IMR-90 (cell line): ENCODE results near the gene ZFHX3. TPM values are rescaled to one million over a fixed set of nuclear protein-coding genes. Genes with fewer than 3 reads are reported as not detected.
A peak's percentile ranks its signal among the peaks of the same experiment; 100 is the strongest.

Experiments
- ATAC-seq: fragments of 200-7000 bp; cut with Tn5 transposase; 2 replicates; pipeline ENCODE4 v1.9.1; 2020; ENCODE audit warnings: low read depth, mild to moderate bottlenecking, moderate library complexity
- BruUV-seq: library from RNA; stranded (reverse); fragments of 400-500 nt; replicated peaks from 2 replicates; lab custom pipeline; 2021; lab: Mats Ljungman, UMichigan
- CTCF ChIA-PET: fragments of 300-600 bp; formaldehyde crosslinking; extraction: SDS; loops from one replicate; lab custom pipeline; 2021; ENCODE audit warnings: antibody characterized with exemption; lab: Yijun Ruan, JAX
- POLR2A ChIA-PET: fragments of 300-600 bp; sonication (Branson Sonifier 250); formaldehyde crosslinking; loops from one replicate; lab custom pipeline; 2022; ENCODE audit warnings: antibody characterized with exemption; ENCODE audit not compliant: unreplicated experiment; lab: Charles Lee
- DNase-seq: peaks from one replicate; pipeline ENCODE4 v3.0.0; 2013
- H2AFZ ChIP-seq: replicated peaks from 2 replicates; pipeline ENCODE3; 2013; ENCODE audit warnings: low read length, mild to moderate bottlenecking; ENCODE audit not compliant: poor library complexity
- H2AK5ac ChIP-seq: 2 replicates; pipeline ENCODE4 v1.6.1; 2013; ENCODE audit warnings: low read depth, low read length, inconsistent platforms
- H2AK9ac ChIP-seq: replicated peaks from 2 replicates; pipeline ENCODE3; 2013; ENCODE audit warnings: mild to moderate bottlenecking, low read depth, low read length, moderate library complexity; ENCODE audit not compliant: poor library complexity
- H2BK120ac ChIP-seq: 2 replicates; pipeline ENCODE4 v1.6.1; 2013; ENCODE audit warnings: low read depth, low read length, inconsistent platforms
- H2BK15ac ChIP-seq: 3 replicates; pipeline ENCODE4 v1.6.1; 2013; ENCODE audit warnings: low read depth, low read length, inconsistent platforms
- H2BK20ac ChIP-seq: 2 replicates; pipeline ENCODE4 v1.6.1; 2013; ENCODE audit warnings: low read depth, mild to moderate bottlenecking, inconsistent platforms, low read length, moderate library complexity
- H2BK5ac ChIP-seq: 2 replicates; pipeline ENCODE4 v1.6.1; 2013; ENCODE audit warnings: mild to moderate bottlenecking, low read depth, low read length, inconsistent platforms; ENCODE audit not compliant: poor library complexity, severe bottlenecking
- H3K14ac ChIP-seq: replicated peaks from 2 replicates; pipeline ENCODE4 v1.6.1; 2013; ENCODE audit warnings: low read depth, low read length, inconsistent platforms
- H3K18ac ChIP-seq: 2 replicates; pipeline ENCODE4 v1.6.1; 2013; ENCODE audit warnings: low read depth, low read length, control low read depth
- H3K23ac ChIP-seq: 2 replicates; pipeline ENCODE4 v1.6.1; 2013; ENCODE audit warnings: low read depth, low read length, inconsistent platforms
- H3K27ac ChIP-seq: 2 replicates; pipeline ENCODE4 v1.5.1; 2013; ENCODE audit warnings: mild to moderate bottlenecking, control low read depth, low read length; ENCODE audit not compliant: insufficient read depth
- H3K27me3 ChIP-seq: 2 replicates; pipeline ENCODE4 v1.6.1; 2013; ENCODE audit warnings: low read length; ENCODE audit not compliant: control insufficient read depth, insufficient read depth
- H3K36me3 ChIP-seq: 2 replicates; pipeline ENCODE4 v1.6.1; 2013; ENCODE audit warnings: low read length, mixed read lengths; ENCODE audit not compliant: control insufficient read depth, insufficient read depth
- H3K4ac ChIP-seq: 2 replicates; pipeline ENCODE4 v1.6.1; 2013; ENCODE audit warnings: low read depth, low read length, inconsistent platforms
- H3K4me1 ChIP-seq: 2 replicates; pipeline ENCODE4 v1.6.1; 2013; ENCODE audit warnings: low read length, mixed read lengths; ENCODE audit not compliant: control insufficient read depth, insufficient read depth
- H3K4me2 ChIP-seq: 2 replicates; pipeline ENCODE4 v1.6.1; 2013; ENCODE audit warnings: low read depth, mild to moderate bottlenecking, control low read depth, low read length, moderate library complexity
- H3K4me3 ChIP-seq: 2 replicates; pipeline ENCODE4 v1.5.1; 2013; ENCODE audit warnings: low read depth, mild to moderate bottlenecking, control low read depth, low read length, moderate library complexity; ENCODE audit not compliant: insufficient read depth
- H3K56ac ChIP-seq: 2 replicates; pipeline ENCODE4 v1.6.1; 2013; ENCODE audit warnings: low read length, inconsistent platforms; ENCODE audit not compliant: insufficient read depth; ENCODE audit errors: extremely low read depth
- H3K79me1 ChIP-seq, 2 experiments: 2 replicates each; pipeline ENCODE4 v1.6.1; 2013; ENCODE audit warnings: low read length in 2 of 2, inconsistent platforms in 1 of 2, low read depth in 1 of 2
- H3K9ac ChIP-seq: 2 replicates; pipeline ENCODE4 v1.6.1; 2013; ENCODE audit warnings: low read depth, low read length, control low read depth
- H3K9me1 ChIP-seq: 2 replicates; pipeline ENCODE4 v1.6.1; 2013; ENCODE audit warnings: low read length, inconsistent platforms; ENCODE audit not compliant: insufficient read depth
- H3K9me3 ChIP-seq: 2 replicates; pipeline ENCODE4 v1.6.1; 2013; ENCODE audit warnings: low read length; ENCODE audit not compliant: control insufficient read depth, insufficient read depth
- H4K20me1 ChIP-seq: 2 replicates; pipeline ENCODE4 v1.6.1; 2013; ENCODE audit warnings: low read length, inconsistent platforms; ENCODE audit not compliant: insufficient read depth
- H4K5ac ChIP-seq: 2 replicates; pipeline ENCODE4 v1.6.1; 2013; ENCODE audit warnings: mild to moderate bottlenecking, low read depth, low read length, control low read depth
- H4K8ac ChIP-seq, 2 experiments: 2 replicates each; pipeline ENCODE4 v1.6.1; 2013; ENCODE audit warnings: low read depth in 2 of 2, low read length in 2 of 2, control low read depth in 1 of 2, inconsistent platforms in 1 of 2
- H4K91ac ChIP-seq: 2 replicates; pipeline ENCODE4 v1.6.1; 2013; ENCODE audit warnings: low read depth, low read length, inconsistent platforms; ENCODE audit not compliant: insufficient read depth
- MXI1 ChIP-seq: IDR thresholded peaks from 2 replicates; pipeline ENCODE4 v1.6.1; 2012; ENCODE audit warnings: low read depth, mild to moderate bottlenecking, low read length, moderate library complexity, borderline replicate concordance
- WGBS, 2 experiments: methylation state at CpG; one replicate each; pipeline versions ENCODE4 v1.1.5 to v1.1.7; 2013; ENCODE audit warnings: missing lambda C conversion rate in 2 of 2; ENCODE audit not compliant: insufficient read length in 1 of 2; ENCODE audit errors: extremely low coverage in 2 of 2; 5-methylcytosine and 5-hydroxymethylcytosine counted together
- dilution Hi-C: fragments of 300-500 bp; cut with HindIII; formaldehyde crosslinking; loops from one replicate; pipeline ENCODE4 v1.14.3; 2018; ENCODE audit warnings: low sequenced_read_pairs; ENCODE audit not compliant: unreplicated experiment
- in situ Hi-C: fragments of 300-500 bp; cut with MboI; formaldehyde crosslinking; loops from 3 replicates; pipeline ENCODE4 v1.14.3; 2019; ENCODE audit warnings: low sequenced_read_pairs, inconsistent platforms, mixed read lengths
- intact Hi-C: fragments of 100-400 bp; cut with micrococcal nuclease; formaldehyde crosslinking; loops from 2 replicates; pipeline ENCODE4 v1.10.0; 2022
- polyA plus RNA-seq, 3 experiments: library from polyadenylated mRNA; depleted of rRNA; stranded (reverse); fragments of >200 nt; gene quantifications; 2 replicates each; pipeline ENCODE4 v1.2.3, GENCODE V29; 2012; ENCODE audit warnings: low replicate concordance in 1 of 3
- total RNA-seq: library from RNA; depleted of rRNA; stranded (reverse); fragments of >200 nt; gene quantifications from 2 replicates; pipeline ENCODE4 v1.2.3, GENCODE V29; 2012

The ZFHX3 gene
- total and polyA plus RNA-seq, 2 of the 4 experiments (the other 2 are of a cell fraction) = 1.4 to 1.7 TPM

GRCh38 chr16:72951916-72952315 is 96.0 kb downstream of the ZFHX3 start:
- BruUV-seq = no TSS peak
- Histone ChIP-seq H3K79me1 (peaks cover 15 to 70% of the 10 kb centered on the region in 2 experiments), H2AFZ (no peak overlapping the region), H2AK5ac (no peak overlapping the region), H2BK15ac (0 out of 3 replicates have a peak overlapping the region, but pooled peaks have one; percentile 21), H2BK20ac (no peak overlapping the region), H4K8ac (no peak overlapping the region), H4K91ac (no peak overlapping the region), H3K27me3 (no peaks in the 10 kb centered on the region), H3K18ac (no peak overlapping the region), H3K4me1 (peaks cover 13% of the 10 kb centered on the region), H3K27ac (no peak overlapping the region), H3K9me3 (no peaks in the 10 kb centered on the region), H3K9me1 (peaks cover 24% of the 10 kb centered on the region), H3K4ac (no peak overlapping the region; the same call in 1 of the 2 replicates), H4K20me1 (peaks cover 37% of the 10 kb centered on the region), H3K4me3 (no peak overlapping the region), H3K36me3 (peaks cover 20% of the 10 kb centered on the region), H3K4me2 (no peak overlapping the region), H4K5ac (no peak overlapping the region), H2BK120ac (no peak overlapping the region), H3K23ac (no peak overlapping the region), H3K14ac (no peak overlapping the region), H3K56ac (no peak overlapping the region), H2AK9ac (no peak overlapping the region), H3K9ac (no peak overlapping the region), H2BK5ac (no peak overlapping the region)
- ChIA-PET CTCF (no interaction called here), POLR2A (no interaction called here)
- intact Hi-C loops (no loop called here), dilution Hi-C loops (no loop called here), in situ Hi-C loops (no loop called here)
- no peak for TF ChIP-seq MXI1
- WGBS, 2 experiments = no CpG with 5 or more reads among the region's 3 CpGs
- DNase-seq (no peak), ATAC-seq (no peak)
